ENCODE data around the gene ASTN2.

Gene ASTN2

GRCh38 chr9:117114768-117115167, 300.1 kb downstream of the ASTN2 start:
- no peak for DNase-seq (ENCODE audit: insufficient read length, low spot score)
- no peak for FAIRE-seq

GRCh38 chr9:117104716-117105495, 310.0 kb downstream of the ASTN2 start:
- no peak for TF ChIP-seq CTCF (IDR thresholded peaks at IDR 0.05; ENCODE audit: insufficient read depth, missing control alignments)
- DNase-seq (ENCODE audit: insufficient read length, low spot score), result no peak
- no peak for FAIRE-seq

More at GRCh38 chr9:117114768-117115167, 300.1 kb downstream of the ASTN2 start:
- TF ChIP-seq CTCF (IDR thresholded peaks at IDR 0.05; ENCODE audit: insufficient read depth, missing control alignments), result no peak

GRCh38 chr9:117104206-117104605, 310.7 kb downstream of the ASTN2 start:
- no peak for FAIRE-seq
- no peak for DNase-seq (ENCODE audit: insufficient read length, low spot score)

GRCh38 chr9:117103438-117104110, 311.3 kb downstream of the ASTN2 start:
- DNase-seq (ENCODE audit: insufficient read length, low spot score) (no peak), FAIRE-seq (no peak)
- TF ChIP-seq CTCF (IDR thresholded peaks at IDR 0.05; ENCODE audit: insufficient read depth, missing control alignments), result no peak

More at GRCh38 chr9:117104206-117104605, 310.7 kb downstream of the ASTN2 start:
- TF ChIP-seq CTCF (IDR thresholded peaks at IDR 0.05; ENCODE audit: insufficient read depth, missing control alignments), result no peak

GRCh38 chr9:117101008-117101407, 313.8 kb downstream of the ASTN2 start:
- TF ChIP-seq CTCF (IDR thresholded peaks at IDR 0.05; ENCODE audit: insufficient read depth, missing control alignments), result no peak
- FAIRE-seq, result no peak
- DNase-seq (ENCODE audit: insufficient read length, low spot score), result no peak

GRCh38 chr9:117098331-117098730, 316.5 kb downstream of the ASTN2 start:
- FAIRE-seq (no peak), DNase-seq (ENCODE audit: insufficient read length, low spot score) (no peak)
- TF ChIP-seq CTCF (IDR thresholded peaks at IDR 0.05; ENCODE audit: insufficient read depth, missing control alignments), result no peak

- no peak for DNase-seq (ENCODE audit: insufficient read length, low spot score)
- peak; percentile 53 for FAIRE-seq
- no peak for TF ChIP-seq CTCF (IDR thresholded peaks at IDR 0.05; ENCODE audit: insufficient read depth, missing control alignments)
Observed at GRCh38 chr9:117097761-117098160, 317.1 kb downstream of the ASTN2 start.
